Measurements from ENCODE around the gene ACAP3.

The ACAP3 gene

DNA sequence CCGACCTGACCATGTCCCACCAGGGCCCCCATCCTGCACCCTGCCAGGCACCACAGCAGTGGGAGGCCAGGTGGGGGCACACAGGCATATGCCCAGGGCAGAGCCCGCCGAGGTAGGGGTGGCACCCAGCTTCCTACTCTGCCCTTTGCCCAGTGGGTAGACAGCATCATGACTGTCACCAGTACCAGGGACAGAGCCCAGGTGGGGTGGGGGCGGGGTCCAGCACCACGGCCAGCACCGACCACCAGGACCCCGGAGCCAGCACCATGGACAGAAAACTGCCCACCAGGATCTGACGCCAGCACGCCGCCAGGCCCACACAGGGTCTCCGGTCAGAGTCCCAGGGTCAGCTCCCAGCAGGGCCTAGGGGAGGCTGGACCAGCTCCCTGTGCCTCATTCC is 27.1 kb upstream of the ACAP3 start:
- peaks cover 5% of the 10 kb centered on the region; the same call in 1 of the 2 replicates for H4K20me1 ChIP-seq (ENCODE audit: control insufficient read depth, insufficient read depth, low read depth, low read length)
- H3K4me1 ChIP-seq (ENCODE audit: control insufficient read depth, low read length) = peaks cover 7% of the 10 kb centered on the region; the same call in 1 of the 2 replicates
- no peaks in the 10 kb centered on the region for H3F3A ChIP-seq (ENCODE audit: control insufficient read depth, insufficient read depth)
- TF ChIP-seq EZH2phosphoT487 (IDR thresholded peaks at IDR 0.05; ENCODE audit: borderline replicate concordance, low read length) = no peak
- TF ChIP-seq, protein P1, sequence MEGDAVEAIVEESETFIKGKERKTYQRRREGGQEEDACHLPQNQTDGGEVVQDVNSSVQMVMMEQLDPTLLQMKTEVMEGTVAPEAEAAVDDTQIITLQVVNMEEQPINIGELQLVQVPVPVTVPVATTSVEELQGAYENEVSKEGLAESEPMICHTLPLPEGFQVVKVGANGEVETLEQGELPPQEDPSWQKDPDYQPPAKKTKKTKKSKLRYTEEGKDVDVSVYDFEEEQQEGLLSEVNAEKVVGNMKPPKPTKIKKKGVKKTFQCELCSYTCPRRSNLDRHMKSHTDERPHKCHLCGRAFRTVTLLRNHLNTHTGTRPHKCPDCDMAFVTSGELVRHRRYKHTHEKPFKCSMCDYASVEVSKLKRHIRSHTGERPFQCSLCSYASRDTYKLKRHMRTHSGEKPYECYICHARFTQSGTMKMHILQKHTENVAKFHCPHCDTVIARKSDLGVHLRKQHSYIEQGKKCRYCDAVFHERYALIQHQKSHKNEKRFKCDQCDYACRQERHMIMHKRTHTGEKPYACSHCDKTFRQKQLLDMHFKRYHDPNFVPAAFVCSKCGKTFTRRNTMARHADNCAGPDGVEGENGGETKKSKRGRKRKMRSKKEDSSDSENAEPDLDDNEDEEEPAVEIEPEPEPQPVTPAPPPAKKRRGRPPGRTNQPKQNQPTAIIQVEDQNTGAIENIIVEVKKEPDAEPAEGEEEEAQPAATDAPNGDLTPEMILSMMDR (IDR thresholded peaks at IDR 0.05; ENCODE audit: low read depth, low read length, poor library complexity, severe bottlenecking) = no peak
- no peaks in the 10 kb centered on the region for H3K9me2 ChIP-seq (replicated peaks; ENCODE audit: control insufficient read depth, low read length)
- peaks cover 10% of the 10 kb centered on the region for H3K36me3 ChIP-seq (ENCODE audit: control insufficient read depth, low read length)
- H3K4me2 ChIP-seq (ENCODE audit: low read length) = no peak overlapping the region
- H3K27me3 ChIP-seq (ENCODE audit: control insufficient read depth, low read length) = no peaks in the 10 kb centered on the region
- peaks cover 8% of the 10 kb centered on the region for H3K9me3 ChIP-seq (ENCODE audit: control insufficient read depth, insufficient read depth, low read length)
- H3K27ac ChIP-seq (ENCODE audit: low read depth, low read length) = no peak overlapping the region
- H3K79me2 ChIP-seq (ENCODE audit: control insufficient read depth, low read length) = no peaks in the 10 kb centered on the region
- no peak overlapping the region for H3K4me3 ChIP-seq (ENCODE audit: low read length)

DNA sequence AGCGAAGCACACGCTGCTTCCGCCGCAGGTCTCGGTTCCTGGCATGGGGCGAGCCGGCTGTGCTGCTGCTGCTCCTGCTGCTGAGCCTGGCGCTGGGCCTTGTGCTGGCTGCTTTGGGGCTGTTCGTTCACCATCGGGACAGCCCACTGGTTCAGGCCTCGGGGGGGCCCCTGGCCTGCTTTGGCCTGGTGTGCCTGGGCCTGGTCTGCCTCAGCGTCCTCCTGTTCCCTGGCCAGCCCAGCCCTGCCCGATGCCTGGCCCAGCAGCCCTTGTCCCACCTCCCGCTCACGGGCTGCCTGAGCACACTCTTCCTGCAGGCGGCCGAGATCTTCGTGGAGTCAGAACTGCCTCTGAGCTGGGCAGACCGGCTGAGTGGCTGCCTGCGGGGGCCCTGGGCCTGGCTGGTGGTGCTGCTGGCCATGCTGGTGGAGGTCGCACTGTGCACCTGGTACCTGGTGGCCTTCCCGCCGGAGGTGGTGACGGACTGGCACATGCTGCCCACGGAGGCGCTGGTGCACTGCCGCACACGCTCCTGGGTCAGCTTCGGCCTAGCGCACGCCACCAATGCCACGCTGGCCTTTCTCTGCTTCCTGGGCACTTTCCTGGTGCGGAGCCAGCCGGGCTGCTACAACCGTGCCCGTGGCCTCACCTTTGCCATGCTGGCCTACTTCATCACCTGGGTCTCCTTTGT is 26.0 kb upstream of the ACAP3 start:
- Histone ChIP-seq H4K20me1 (ENCODE audit: control insufficient read depth, insufficient read depth, low read depth, low read length) (peaks cover 5% of the 10 kb centered on the region; the same call in 1 of the 2 replicates), H3F3A (ENCODE audit: control insufficient read depth, insufficient read depth) (no peaks in the 10 kb centered on the region)

DNA sequence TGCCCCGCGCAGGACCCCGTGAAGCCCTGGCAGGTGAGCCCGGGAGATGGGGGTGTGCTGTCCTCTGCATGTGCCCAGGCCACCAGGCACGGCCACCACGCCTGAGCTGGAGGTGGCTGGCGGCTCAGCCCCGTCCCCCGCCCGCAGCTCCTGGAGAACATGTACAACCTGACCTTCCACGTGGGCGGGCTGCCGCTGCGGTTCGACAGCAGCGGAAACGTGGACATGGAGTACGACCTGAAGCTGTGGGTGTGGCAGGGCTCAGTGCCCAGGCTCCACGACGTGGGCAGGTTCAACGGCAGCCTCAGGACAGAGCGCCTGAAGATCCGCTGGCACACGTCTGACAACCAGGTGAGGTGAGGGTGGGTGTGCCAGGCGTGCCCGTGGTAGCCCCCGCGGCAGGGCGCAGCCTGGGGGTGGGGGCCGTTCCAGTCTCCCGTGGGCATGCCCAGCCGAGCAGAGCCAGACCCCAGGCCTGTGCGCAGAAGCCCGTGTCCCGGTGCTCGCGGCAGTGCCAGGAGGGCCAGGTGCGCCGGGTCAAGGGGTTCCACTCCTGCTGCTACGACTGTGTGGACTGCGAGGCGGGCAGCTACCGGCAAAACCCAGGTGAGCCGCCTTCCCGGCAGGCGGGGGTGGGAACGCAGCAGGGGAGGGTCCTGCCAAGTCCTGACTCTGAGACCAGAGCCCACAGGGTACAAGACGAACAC is 25.2 kb upstream of the ACAP3 start:
- Histone ChIP-seq H3K79me2 (ENCODE audit: control insufficient read depth, low read length) (no peaks in the 10 kb centered on the region), H3F3A (ENCODE audit: control insufficient read depth, insufficient read depth) (no peaks in the 10 kb centered on the region), H3K4me2 (ENCODE audit: low read length) (no peak overlapping the region), H4K20me1 (ENCODE audit: control insufficient read depth, insufficient read depth, low read depth, low read length) (peaks cover 5% of the 10 kb centered on the region; the same call in 1 of the 2 replicates), H3K9me3 (ENCODE audit: control insufficient read depth, insufficient read depth, low read length) (peaks cover 13% of the 10 kb centered on the region), H3K27ac (ENCODE audit: low read depth, low read length) (no peak overlapping the region), H3K9me2 (replicated peaks; ENCODE audit: control insufficient read depth, low read length) (no peaks in the 10 kb centered on the region), H3K4me1 (ENCODE audit: control insufficient read depth, low read length) (peaks cover 7% of the 10 kb centered on the region; the same call in 1 of the 2 replicates), H3K4me3 (ENCODE audit: low read length) (no peak overlapping the region), H3K36me3 (ENCODE audit: control insufficient read depth, low read length) (peaks cover 12% of the 10 kb centered on the region), H3K27me3 (ENCODE audit: control insufficient read depth, low read length) (no peaks in the 10 kb centered on the region)
- TF ChIP-seq EZH2phosphoT487 (IDR thresholded peaks at IDR 0.05; ENCODE audit: borderline replicate concordance, low read length) = no peak
- TF ChIP-seq, protein P1 (IDR thresholded peaks at IDR 0.05; ENCODE audit: low read depth, low read length, poor library complexity, severe bottlenecking) = no peak

More for the DNA sequence above, 26.0 kb upstream of the ACAP3 start:
- no peak overlapping the region for H3K4me3 ChIP-seq (ENCODE audit: low read length)
- H3K27ac ChIP-seq (ENCODE audit: low read depth, low read length) = no peak overlapping the region
- no peaks in the 10 kb centered on the region for H3K79me2 ChIP-seq (ENCODE audit: control insufficient read depth, low read length)
- H3K9me2 ChIP-seq (replicated peaks; ENCODE audit: control insufficient read depth, low read length) = no peaks in the 10 kb centered on the region
- peaks cover 12% of the 10 kb centered on the region for H3K36me3 ChIP-seq (ENCODE audit: control insufficient read depth, low read length)
- H3K4me2 ChIP-seq (ENCODE audit: low read length) = no peak overlapping the region
- H3K27me3 ChIP-seq (ENCODE audit: control insufficient read depth, low read length) = no peaks in the 10 kb centered on the region
- H3K4me1 ChIP-seq (ENCODE audit: control insufficient read depth, low read length) = peaks cover 7% of the 10 kb centered on the region; the same call in 1 of the 2 replicates
- TF ChIP-seq EZH2phosphoT487 (IDR thresholded peaks at IDR 0.05; ENCODE audit: borderline replicate concordance, low read length) = no peak
- TF ChIP-seq, protein P1 (IDR thresholded peaks at IDR 0.05; ENCODE audit: low read depth, low read length, poor library complexity, severe bottlenecking) = no peak
- peaks cover 13% of the 10 kb centered on the region for H3K9me3 ChIP-seq (ENCODE audit: control insufficient read depth, insufficient read depth, low read length)

Data from DOHH2 (cell line).